ENCODE measurements around the gene CCDC32. TPM values are rescaled to one million over a fixed set of nuclear protein-coding genes. Genes with fewer than 3 reads are reported as not detected.

Gene CCDC32
- total RNA-seq, 2 donors from 2014 or later = 24.1 to 25.0 TPM

Other genes with a start within 250 kb of the CCDC32 start
- gene INAFM2, start 241.3 kb downstream of the CCDC32 start, total RNA-seq = 10 to 100 TPM in 1 of 2 donors, 1 to 10 TPM in 1; 5.8 to 14.2 TPM
- gene CCDC9B, start 224.1 kb downstream of the CCDC32 start, total RNA-seq = 1 to 10 TPM; 1.6 to 2.8 TPM
- gene PHGR1, start 214.0 kb downstream of the CCDC32 start, total RNA-seq = not detected
- under 1 TPM; 0.06 to 0.50 TPM for gene DISP2, start 206.8 kb downstream of the CCDC32 start, total RNA-seq
- gene KNSTRN, start 182.3 kb downstream of the CCDC32 start, total RNA-seq = 10 to 100 TPM; 48.6 to 96.4 TPM
- 10 to 100 TPM; 45.2 to 66.9 TPM for gene IVD, start 159.2 kb downstream of the CCDC32 start, total RNA-seq
- gene BAHD1, start 124.1 kb downstream of the CCDC32 start, total RNA-seq = 10 to 100 TPM; 14.6 to 15.1 TPM
- gene CHST14, start 94.1 kb downstream of the CCDC32 start, total RNA-seq = 1 to 10 TPM; 1.6 to 6.7 TPM
- 10 to 100 TPM; 10.1 to 12.7 TPM for gene RPUSD2, start 4.3 kb upstream of the CCDC32 start, total RNA-seq
- 10 to 100 TPM; 29.0 to 36.9 TPM for gene KNL1, start 29.2 kb upstream of the CCDC32 start, total RNA-seq
- 10 to 100 TPM; 39.5 to 79.9 TPM for gene RAD51, start 130.1 kb upstream of the CCDC32 start, total RNA-seq
- gene RMDN3, start 190.2 kb upstream of the CCDC32 start, total RNA-seq = 10 to 100 TPM; 18.5 to 23.1 TPM
- gene GCHFR, start 199.0 kb upstream of the CCDC32 start, total RNA-seq = 10 to 100 TPM; 15.9 to 72.6 TPM
- gene C15orf62, start 204.9 kb upstream of the CCDC32 start, total RNA-seq = 1 to 10 TPM in 1 of 2 donors, under 1 TPM in 1; 0.52 to 2.0 TPM
- gene ZFYVE19, start 242.0 kb upstream of the CCDC32 start, total RNA-seq = 10 to 100 TPM; 24.6 to 26.6 TPM
- 10 to 100 TPM; 20.2 to 36.1 TPM for gene DNAJC17, start 242.4 kb upstream of the CCDC32 start, total RNA-seq

Measured in activated naive CD4-positive, alpha-beta T cell treated with anti-CD3 and anti-CD28 coated beads, Interleukin-2, amount 50 U/mL, for 72 hours (primary cell).